Activated CD4-positive, alpha-beta T cell treated with anti-CD3 and anti-CD28 coated beads, Interleukin-2, amount 50 U/mL, for 48 hours (primary cell): ENCODE results near the gene CCDC39.

ENCODE experiments used
- DNase-seq, 2 experiments: peaks; one replicate each; pipeline ENCODE4 v3.0.0-alpha.2; 2020

Gene CCDC39

GRCh38 chr3:180679178-180680096 is at the start of gene CCDC39:
TSS of gene CCDC39 (minus strand) at chr3:180679489. CDS start at chr3:180679380, 109 bp downstream.
- peak; percentile 79 to 82 for DNase-seq

- no peak for DNase-seq
These were observed 40.7 kb upstream of the CCDC39 start for GRCh38 chr3:180720012-180720411.

GRCh38 chr3:180707896-180708295 is 28.6 kb upstream of the CCDC39 start:
- no peak for DNase-seq

DNA sequence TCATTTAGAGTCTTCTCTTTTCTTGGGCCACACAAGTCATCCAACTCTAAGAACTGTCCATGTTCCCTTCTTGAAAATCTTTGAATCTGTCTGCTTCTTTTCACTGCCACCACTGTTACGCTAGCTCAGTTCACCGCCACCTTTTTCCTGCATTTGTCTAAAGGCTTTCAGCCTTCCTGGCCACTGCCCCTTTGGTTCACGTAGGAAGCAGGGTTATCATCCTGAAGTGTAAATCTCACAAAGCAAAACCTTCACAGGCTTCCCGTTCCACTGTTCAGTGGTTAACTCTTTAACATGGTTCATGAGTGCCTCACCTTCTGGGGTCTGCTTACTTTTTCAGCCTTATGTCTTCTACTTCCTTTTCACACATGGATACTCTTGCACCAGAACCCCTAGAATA is 26.3 kb upstream of the CCDC39 start:
- no peak for DNase-seq

- DNase-seq: no peak
These were observed 25.2 kb upstream of the CCDC39 start for GRCh38 chr3:180704532-180704931.

- no peak for DNase-seq
These were observed 21.7 kb upstream of the CCDC39 start for GRCh38 chr3:180700941-180701340.

DNA sequence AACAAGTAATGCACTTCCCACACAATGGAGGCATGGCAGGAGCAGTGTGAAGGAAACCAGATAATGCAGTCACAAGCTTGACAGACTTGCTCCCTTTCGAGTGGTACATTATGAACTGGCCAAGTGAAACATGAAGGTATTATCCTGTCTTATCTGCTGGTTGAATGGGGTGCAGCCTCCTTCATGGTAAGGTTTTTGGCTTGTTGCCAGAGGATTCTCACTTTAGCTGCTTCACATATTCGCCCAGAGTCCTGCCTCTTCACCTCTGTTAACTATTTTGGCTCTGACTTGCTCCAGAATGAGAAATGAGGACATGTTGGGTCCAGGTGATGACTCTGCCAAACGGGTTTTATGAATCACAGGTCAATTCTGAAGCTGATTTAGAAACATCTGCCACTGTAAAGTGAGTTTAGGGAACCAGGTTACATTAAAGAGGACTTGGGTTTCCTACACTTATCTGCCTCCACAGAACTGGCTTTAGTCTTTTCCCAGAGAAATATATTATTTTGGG is 19.5 kb upstream of the CCDC39 start:
- no peak for DNase-seq

- no peak for DNase-seq
These were observed 15.0 kb upstream of the CCDC39 start for GRCh38 chr3:180694321-180694720.

- no peak for DNase-seq
These were observed 14.4 kb upstream of the CCDC39 start for GRCh38 chr3:180693656-180694055.

GRCh38 chr3:180690061-180690460 is 10.8 kb upstream of the CCDC39 start:
- DNase-seq: no peak

GRCh38 chr3:180684807-180685206 is 5.5 kb upstream of the CCDC39 start:
- no peak for DNase-seq

- DNase-seq: no peak
These were observed 4.5 kb upstream of the CCDC39 start for GRCh38 chr3:180683816-180684215.

GRCh38 chr3:180680097-180680430 is 775 bp upstream of the CCDC39 start:
- peak; percentile 35 to 40 for DNase-seq

- DNase-seq: no peak
These were observed 1.1 kb downstream of the CCDC39 start for GRCh38 chr3:180678231-180678630.

- no peak for DNase-seq
These were observed 17.8 kb downstream of the CCDC39 start for GRCh38 chr3:180661444-180661843.

GRCh38 chr3:180657094-180657493 is 22.2 kb downstream of the CCDC39 start:
- no peak for DNase-seq

DNA sequence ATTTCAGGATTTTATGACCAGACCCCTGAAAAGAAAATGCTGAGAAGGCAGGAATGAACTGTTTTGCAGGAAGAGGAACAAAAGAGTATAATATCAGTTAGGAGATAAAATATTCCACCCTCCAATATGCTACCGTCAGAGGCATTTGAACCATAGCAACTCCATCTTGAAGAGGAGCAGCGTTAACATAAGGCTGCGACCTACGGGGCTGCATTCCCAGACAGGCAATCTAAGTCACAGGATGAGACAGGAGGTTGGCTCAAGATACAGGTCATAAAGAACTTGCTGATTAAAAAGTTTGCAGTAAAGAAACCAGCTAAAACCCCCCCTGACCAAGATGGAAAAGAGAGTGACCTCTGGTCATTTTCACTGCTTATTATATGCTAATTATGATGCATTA is 22.9 kb downstream of the CCDC39 start:
- DNase-seq: no peak

- DNase-seq: no peak
These were observed 33.0 kb downstream of the CCDC39 start for GRCh38 chr3:180646187-180646790.

- DNase-seq: no peak
These were observed 38.3 kb downstream of the CCDC39 start for GRCh38 chr3:180640987-180641386.

GRCh38 chr3:180633722-180634121 is 45.6 kb downstream of the CCDC39 start:
- no peak for DNase-seq

- DNase-seq: no peak
These were observed 48.0 kb downstream of the CCDC39 start for GRCh38 chr3:180631317-180631716.

- DNase-seq: no peak
These were observed 48.9 kb downstream of the CCDC39 start for GRCh38 chr3:180630371-180630770.

- DNase-seq: no peak
These were observed 52.4 kb downstream of the CCDC39 start for GRCh38 chr3:180626844-180627243.

- no peak for DNase-seq
These were observed 54.6 kb downstream of the CCDC39 start for GRCh38 chr3:180624714-180625113.
